ENCODE data around the gene AGTR1. TPM values are rescaled to one million over a fixed set of nuclear protein-coding genes. Genes with fewer than 3 reads are reported as not detected.

The AGTR1 gene
- not detected in 2 replicates for total RNA-seq

DNA sequence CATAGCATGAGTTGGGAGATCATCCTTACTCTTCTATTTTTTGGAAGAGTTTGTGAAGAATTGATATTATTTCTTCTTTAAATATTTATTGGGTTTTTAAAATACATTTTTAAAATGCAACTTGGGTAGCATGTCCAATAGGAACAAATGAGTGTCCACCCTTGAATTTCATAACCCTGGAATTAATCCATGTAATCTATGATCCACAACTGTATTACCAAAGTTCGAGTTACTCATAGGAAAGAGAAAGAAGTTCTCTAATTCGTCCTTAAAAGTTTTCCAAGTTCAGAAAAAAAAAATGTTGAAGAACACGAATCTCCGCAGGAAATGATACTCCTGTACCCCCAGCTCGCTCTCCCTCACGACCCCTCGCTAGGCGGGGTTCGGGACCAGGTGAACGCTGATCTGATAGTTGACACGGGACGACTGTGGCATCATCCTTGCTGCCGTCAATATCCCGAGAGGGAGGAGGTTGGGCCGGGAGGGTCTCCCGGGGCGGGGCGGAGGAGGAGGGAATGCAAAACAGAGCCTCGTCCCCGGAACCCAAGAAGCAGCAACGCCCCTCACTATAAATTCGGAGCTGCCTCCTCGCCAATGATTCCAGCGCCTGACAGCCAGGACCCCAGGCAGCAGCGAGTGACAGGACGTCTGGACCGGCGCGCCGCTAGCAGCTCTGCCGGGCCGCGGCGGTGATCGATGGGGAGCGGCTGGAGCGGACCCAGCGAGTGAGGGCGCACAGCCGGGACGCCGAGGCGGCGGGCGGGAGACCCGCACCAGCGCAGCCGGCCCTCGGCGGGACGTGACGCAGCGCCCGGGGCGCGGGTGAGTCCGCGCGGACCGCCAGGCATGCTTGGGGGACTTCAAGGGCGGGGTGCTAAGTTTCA, at the start of gene AGTR1:
AGTR1 (plus strand) TSS at position 598 of the 884 bp plus-strand sequence. CDS start 43,133 bp downstream, outside the sequence.

Other genes starting within 250 kb of the AGTR1 start
- gene CPB1, start 129.9 kb downstream of the AGTR1 start, total RNA-seq, result not detected in 2 replicates
- gene CPA3, start 167.4 kb downstream of the AGTR1 start, total RNA-seq, result 0.29 TPM in 1 of 2 replicates, not detected in the other